Muscle of arm (tissue), 12 donors: ENCODE results near the gene LRBA. TPM values are rescaled to one million over a fixed set of nuclear protein-coding genes. Genes with fewer than 3 reads are reported as not detected.
"Not testable (repeated sequence)": the region's sequence is repeated elsewhere in the genome, so short reads cannot be mapped to it uniquely, and the experiment has no call there.

ENCODE experiments used
- DNase-seq: peaks from one replicate; pipeline ENCODE4 v3.0.0-alpha.2; 2013
- polyA plus RNA-seq, 12 donors: library from polyadenylated mRNA; unstranded; fragments of 120-200 nt; gene quantifications; one replicate each; pipeline ENCODE4 v1.2.1, GENCODE V29; 2013; ENCODE audit not compliant: insufficient read length in 12 of 12

Gene LRBA
- polyA plus RNA-seq, 12 donors: 20.1 to 39.7 (median 24.1) TPM; not detected in 1

GRCh38 chr4:150743564-150744342 lies 271.3 kb downstream of the LRBA start:
- DNase-seq: no peak

GRCh38 chr4:150742930-150743329 lies 272.2 kb downstream of the LRBA start:
- DNase-seq: not testable (repeated sequence)

GRCh38 chr4:150739591-150739990 lies 275.5 kb downstream of the LRBA start:
- no peak for DNase-seq

GRCh38 chr4:150725957-150726523 lies 289.0 kb downstream of the LRBA start:
- DNase-seq: no peak

GRCh38 chr4:150723727-150724411 lies 291.2 kb downstream of the LRBA start:
- no peak for DNase-seq

GRCh38 chr4:150722908-150723362 lies 292.1 kb downstream of the LRBA start:
- DNase-seq: no peak

GRCh38 chr4:150720973-150721518 lies 294.0 kb downstream of the LRBA start:
- DNase-seq: no peak

GRCh38 chr4:150717952-150718351 lies 297.1 kb downstream of the LRBA start:
- no peak for DNase-seq

- DNase-seq: no peak
Observed at GRCh38 chr4:150714462-150715438, 300.3 kb downstream of the LRBA start.

GRCh38 chr4:150713251-150713650 lies 301.8 kb downstream of the LRBA start:
- DNase-seq: no peak

- no peak for DNase-seq
Observed at GRCh38 chr4:150710770-150711375, 304.2 kb downstream of the LRBA start.

- DNase-seq: no peak
Observed at GRCh38 chr4:150708004-150708403, 307.1 kb downstream of the LRBA start.

GRCh38 chr4:150699599-150699998 lies 315.5 kb downstream of the LRBA start:
- no peak for DNase-seq

- no peak for DNase-seq
Observed at GRCh38 chr4:150695162-150695561, 319.9 kb downstream of the LRBA start.

- DNase-seq: no peak
Observed at GRCh38 chr4:150694438-150694837, 320.6 kb downstream of the LRBA start.

- DNase-seq: no peak
Observed at GRCh38 chr4:150683775-150684350, 331.2 kb downstream of the LRBA start.

GRCh38 chr4:150682126-150682525 lies 333.0 kb downstream of the LRBA start:
- DNase-seq: no peak

GRCh38 chr4:150681063-150681462 lies 334.0 kb downstream of the LRBA start:
- DNase-seq: no peak

- no peak for DNase-seq
Observed at GRCh38 chr4:150680651-150681050, 334.4 kb downstream of the LRBA start.

- DNase-seq: no peak
Observed at GRCh38 chr4:150679765-150680343, 335.2 kb downstream of the LRBA start.
